Measurements from ENCODE around the gene LAMTOR1.

LAMTOR1 gene

DNA sequence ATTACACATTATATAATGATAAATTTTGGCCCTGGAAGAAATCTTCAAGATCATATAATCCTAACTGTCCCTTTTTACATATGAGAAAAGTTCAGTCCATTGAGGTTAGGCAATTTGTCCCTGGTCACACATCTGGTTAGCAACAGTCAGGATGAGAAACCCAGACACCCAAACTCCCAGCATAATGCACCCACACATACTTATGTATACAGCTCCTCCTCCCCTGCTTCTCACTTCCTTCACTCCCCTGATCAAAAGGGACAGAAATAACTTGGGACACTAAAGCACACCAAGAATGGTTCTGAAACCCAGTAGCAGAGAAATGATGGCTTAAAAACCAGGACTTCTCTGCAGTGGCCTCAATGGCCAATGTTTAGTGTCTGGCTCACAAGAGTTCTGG lies 33.9 kb downstream of the LAMTOR1 start:
- H3K36me3 ChIP-seq (ENCODE audit: insufficient read depth, low read length) = peaks cover 48% of the 10 kb centered on the region
- ATAC-seq (ENCODE audit: insufficient read depth, low read depth) = no peak
- peaks cover 50% of the 10 kb centered on the region for H4K20me1 ChIP-seq (ENCODE audit: insufficient read depth, low read length)
- no peak overlapping the region for H3K27ac ChIP-seq (ENCODE audit: low read length)
- H3K9me3 ChIP-seq (ENCODE audit: insufficient read depth, low read length, severe bottlenecking) = no peaks in the 10 kb centered on the region
- no peak for DNase-seq
- no peak overlapping the region for H3K4me2 ChIP-seq (ENCODE audit: insufficient read depth, low read length)
- H3K79me2 ChIP-seq (ENCODE audit: insufficient read depth, low read length) = peaks cover 93% of the 10 kb centered on the region
- H3K4me3 ChIP-seq (ENCODE audit: low read depth in 1 of 2, low read length in 2 of 2) = no peak overlapping the region
- H3K9ac ChIP-seq (ENCODE audit: low read depth, low read length) = no peak overlapping the region
- no peak for TF ChIP-seq EZH2 (IDR thresholded peaks at IDR 0.05; ENCODE audit: borderline replicate concordance, low read depth, low read length, severe bottlenecking)
- TF ChIP-seq, protein P1, sequence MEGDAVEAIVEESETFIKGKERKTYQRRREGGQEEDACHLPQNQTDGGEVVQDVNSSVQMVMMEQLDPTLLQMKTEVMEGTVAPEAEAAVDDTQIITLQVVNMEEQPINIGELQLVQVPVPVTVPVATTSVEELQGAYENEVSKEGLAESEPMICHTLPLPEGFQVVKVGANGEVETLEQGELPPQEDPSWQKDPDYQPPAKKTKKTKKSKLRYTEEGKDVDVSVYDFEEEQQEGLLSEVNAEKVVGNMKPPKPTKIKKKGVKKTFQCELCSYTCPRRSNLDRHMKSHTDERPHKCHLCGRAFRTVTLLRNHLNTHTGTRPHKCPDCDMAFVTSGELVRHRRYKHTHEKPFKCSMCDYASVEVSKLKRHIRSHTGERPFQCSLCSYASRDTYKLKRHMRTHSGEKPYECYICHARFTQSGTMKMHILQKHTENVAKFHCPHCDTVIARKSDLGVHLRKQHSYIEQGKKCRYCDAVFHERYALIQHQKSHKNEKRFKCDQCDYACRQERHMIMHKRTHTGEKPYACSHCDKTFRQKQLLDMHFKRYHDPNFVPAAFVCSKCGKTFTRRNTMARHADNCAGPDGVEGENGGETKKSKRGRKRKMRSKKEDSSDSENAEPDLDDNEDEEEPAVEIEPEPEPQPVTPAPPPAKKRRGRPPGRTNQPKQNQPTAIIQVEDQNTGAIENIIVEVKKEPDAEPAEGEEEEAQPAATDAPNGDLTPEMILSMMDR (IDR thresholded peaks at IDR 0.05; ENCODE audit: borderline replicate concordance, extremely low read depth, low read length, poor library complexity, severe bottlenecking) = no peak
- no peak overlapping the region for H2AFZ ChIP-seq (ENCODE audit: low read depth, low read length)
- H3K4me1 ChIP-seq (ENCODE audit: insufficient read depth, low read length) = peaks cover 8% of the 10 kb centered on the region
- H3K27me3 ChIP-seq (ENCODE audit: insufficient read depth, low read length, poor library complexity) = no peaks in the 10 kb centered on the region

DNA sequence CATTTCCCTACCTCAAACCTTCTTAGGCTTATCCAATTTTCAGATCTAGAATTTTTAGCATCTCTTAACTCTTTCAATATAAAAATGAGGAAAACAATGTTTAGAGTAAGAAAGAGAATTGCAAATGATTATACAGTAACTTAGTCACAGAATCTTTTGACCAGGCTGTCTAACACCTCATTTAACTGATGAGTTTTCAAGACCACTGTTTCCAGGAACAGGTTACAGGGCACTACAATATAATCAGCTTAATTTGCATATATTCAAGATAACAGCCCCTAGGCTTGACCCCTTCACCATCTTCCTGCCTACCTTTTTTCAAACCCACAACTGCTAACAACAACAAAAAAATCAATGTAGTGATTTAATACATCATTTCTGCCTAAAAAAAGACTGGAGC lies 35.4 kb downstream of the LAMTOR1 start:
- no peak overlapping the region for H2AFZ ChIP-seq (ENCODE audit: low read depth, low read length)
- no peak for TF ChIP-seq EZH2 (IDR thresholded peaks at IDR 0.05; ENCODE audit: borderline replicate concordance, low read depth, low read length, severe bottlenecking)
- TF ChIP-seq, protein P1 (IDR thresholded peaks at IDR 0.05; ENCODE audit: borderline replicate concordance, extremely low read depth, low read length, poor library complexity, severe bottlenecking) = no peak
- H3K36me3 ChIP-seq (ENCODE audit: insufficient read depth, low read length) = peaks cover 60% of the 10 kb centered on the region
- peaks cover 8% of the 10 kb centered on the region for H3K4me1 ChIP-seq (ENCODE audit: insufficient read depth, low read length)
- ATAC-seq (ENCODE audit: insufficient read depth, low read depth) (no peak), DNase-seq (no peak)
- H3K4me3 ChIP-seq (ENCODE audit: low read depth in 1 of 2, low read length in 2 of 2) = no peak overlapping the region
- no peak overlapping the region for H3K9ac ChIP-seq (ENCODE audit: low read depth, low read length)
- peaks cover 94% of the 10 kb centered on the region for H3K79me2 ChIP-seq (ENCODE audit: insufficient read depth, low read length)
- H3K4me2 ChIP-seq (ENCODE audit: insufficient read depth, low read length) = no peak overlapping the region
- peaks cover 53% of the 10 kb centered on the region for H4K20me1 ChIP-seq (ENCODE audit: insufficient read depth, low read length)
- H3K27me3 ChIP-seq (ENCODE audit: insufficient read depth, low read length, poor library complexity) = no peaks in the 10 kb centered on the region
- H3K9me3 ChIP-seq (ENCODE audit: insufficient read depth, low read length, severe bottlenecking) = no peaks in the 10 kb centered on the region
- H3K27ac ChIP-seq (ENCODE audit: low read length) = no peak overlapping the region

DNA sequence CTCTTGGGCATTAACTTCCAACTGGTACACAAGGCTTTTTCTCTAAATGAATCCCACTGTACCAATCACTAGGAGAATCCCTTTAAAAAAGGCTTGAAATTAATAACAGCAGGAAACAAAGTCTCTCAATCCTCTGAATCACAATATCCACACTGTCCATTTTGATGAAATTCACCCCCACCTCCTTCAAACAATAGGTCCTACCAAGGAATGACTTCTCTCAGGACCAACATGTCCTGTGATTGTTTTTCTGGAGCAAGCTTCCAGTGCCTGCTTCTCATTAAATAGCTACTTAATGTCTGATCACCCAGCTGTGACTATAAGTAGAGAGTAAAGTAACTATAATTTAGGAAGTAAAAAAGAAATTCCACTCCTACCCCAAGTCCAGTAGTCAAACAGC lies 35.8 kb downstream of the LAMTOR1 start:
- Histone ChIP-seq H3K27me3 (ENCODE audit: insufficient read depth, low read length, poor library complexity) (no peaks in the 10 kb centered on the region), H3K4me3 (ENCODE audit: low read depth in 1 of 2, low read length in 2 of 2) (no peak overlapping the region), H3K9me3 (ENCODE audit: insufficient read depth, low read length, severe bottlenecking) (no peaks in the 10 kb centered on the region), H3K4me2 (ENCODE audit: insufficient read depth, low read length) (no peak overlapping the region), H3K4me1 (ENCODE audit: insufficient read depth, low read length) (peaks cover 5% of the 10 kb centered on the region), H3K79me2 (ENCODE audit: insufficient read depth, low read length) (peaks cover 94% of the 10 kb centered on the region), H3K36me3 (ENCODE audit: insufficient read depth, low read length) (peaks cover 64% of the 10 kb centered on the region), H4K20me1 (ENCODE audit: insufficient read depth, low read length) (peaks cover 49% of the 10 kb centered on the region), H2AFZ (ENCODE audit: low read depth, low read length) (no peak overlapping the region), H3K27ac (ENCODE audit: low read length) (no peak overlapping the region), H3K9ac (ENCODE audit: low read depth, low read length) (no peak overlapping the region)
- DNase-seq (no peak), ATAC-seq (ENCODE audit: insufficient read depth, low read depth) (no peak)
- no peak for TF ChIP-seq EZH2 (IDR thresholded peaks at IDR 0.05; ENCODE audit: borderline replicate concordance, low read depth, low read length, severe bottlenecking)
- TF ChIP-seq, protein P1 (IDR thresholded peaks at IDR 0.05; ENCODE audit: borderline replicate concordance, extremely low read depth, low read length, poor library complexity, severe bottlenecking) = no peak

DNA sequence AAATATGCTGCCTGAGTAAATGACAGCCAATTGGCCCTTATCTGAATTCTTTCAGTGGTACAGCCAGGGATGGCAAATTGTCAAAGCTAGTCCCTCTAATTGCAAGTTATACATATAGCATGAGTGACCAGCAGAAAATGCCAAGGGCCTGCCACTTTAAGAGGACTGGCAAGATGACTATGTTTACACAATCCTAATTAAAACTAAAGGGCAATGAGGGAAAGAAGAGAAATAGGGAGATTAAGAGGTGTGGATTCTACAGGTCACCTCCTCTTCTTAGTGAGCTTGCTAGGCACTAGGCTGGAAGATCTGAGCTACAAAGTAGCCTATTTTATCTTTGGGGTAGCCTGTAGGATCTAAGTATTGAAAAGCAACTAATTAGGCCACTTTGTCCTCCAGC lies 36.2 kb downstream of the LAMTOR1 start:
- peaks cover 94% of the 10 kb centered on the region for H3K79me2 ChIP-seq (ENCODE audit: insufficient read depth, low read length)
- DNase-seq = no peak

More for the DNA sequence above, 36.2 kb downstream of the LAMTOR1 start:
- no peak overlapping the region for H3K4me3 ChIP-seq (ENCODE audit: low read depth in 1 of 2, low read length in 2 of 2)
- H4K20me1 ChIP-seq (ENCODE audit: insufficient read depth, low read length) = peaks cover 45% of the 10 kb centered on the region
- TF ChIP-seq, protein P1 (IDR thresholded peaks at IDR 0.05; ENCODE audit: borderline replicate concordance, extremely low read depth, low read length, poor library complexity, severe bottlenecking) = no peak
- TF ChIP-seq EZH2 (IDR thresholded peaks at IDR 0.05; ENCODE audit: borderline replicate concordance, low read depth, low read length, severe bottlenecking) = no peak
- peaks cover 64% of the 10 kb centered on the region for H3K36me3 ChIP-seq (ENCODE audit: insufficient read depth, low read length)
- H3K4me1 ChIP-seq (ENCODE audit: insufficient read depth, low read length) = peaks cover under 1% of the 10 kb centered on the region; the same call in 1 of the 2 replicates
- no peak overlapping the region for H3K27ac ChIP-seq (ENCODE audit: low read length)
- no peak overlapping the region for H3K9ac ChIP-seq (ENCODE audit: low read depth, low read length)
- H3K4me2 ChIP-seq (ENCODE audit: insufficient read depth, low read length) = no peak overlapping the region
- no peaks in the 10 kb centered on the region for H3K27me3 ChIP-seq (ENCODE audit: insufficient read depth, low read length, poor library complexity)
- H2AFZ ChIP-seq (ENCODE audit: low read depth, low read length) = no peak overlapping the region
- no peak for ATAC-seq (ENCODE audit: insufficient read depth, low read depth)
- no peaks in the 10 kb centered on the region for H3K9me3 ChIP-seq (ENCODE audit: insufficient read depth, low read length, severe bottlenecking)
